K562 (cell line): ENCODE measurements around the gene SCRN2. TPM values are rescaled to one million over a fixed set of nuclear protein-coding genes. Genes with fewer than 3 reads are reported as not detected.
A peak's percentile ranks its signal among the peaks of the same experiment; 100 is the strongest.

Experiments used
- ARID2 ChIP-seq: fragments of 450-650 bp; IDR thresholded peaks from 2 replicates; pipeline ENCODE4 v1.6.1; 2017; ENCODE audit warnings: antibody characterized with exemption, mild to moderate bottlenecking
- BRD4 ChIP-seq: fragments of 200-600 bp; sonication (generic); IDR thresholded peaks from 2 replicates; pipeline ENCODE4 v1.6.1; 2017; ENCODE audit warnings: inconsistent platforms
- BRD9 ChIP-seq: fragments of 450-650 bp; IDR thresholded peaks from 2 replicates; pipeline ENCODE4 v1.6.1; 2018; ENCODE audit warnings: low read depth; ENCODE audit not compliant: partially characterized antibody
- CBFA2T3 ChIP-seq: fragments of 450-650 bp; IDR thresholded peaks from 2 replicates; pipeline ENCODE4 v1.6.1; 2017
- ETS1 ChIP-seq: conservative IDR thresholded peaks from 2 replicates; pipeline ENCODE4 v1.6.1; 2011; ENCODE audit warnings: low read depth, mild to moderate bottlenecking, low read length; ENCODE audit not compliant: control insufficient read depth
- EWSR1 ChIP-seq: fragments of 450-650 bp; IDR thresholded peaks from 2 replicates; pipeline ENCODE4 v1.6.1; 2018; ENCODE audit warnings: borderline replicate concordance, mild to moderate bottlenecking, low read depth, moderate library complexity; ENCODE audit not compliant: partially characterized antibody
- EZH2 ChIP-seq: IDR thresholded peaks from 2 replicates; pipeline ENCODE4 v1.6.1; 2012; ENCODE audit warnings: low read depth, mild to moderate bottlenecking, inconsistent platforms, low read length, borderline replicate concordance
- HDAC3 ChIP-seq: fragments of 450-650 bp; IDR thresholded peaks from 2 replicates; pipeline ENCODE4 v1.6.1; 2018; ENCODE audit warnings: borderline replicate concordance, mild to moderate bottlenecking, moderate library complexity; ENCODE audit not compliant: partially characterized antibody
- HDAC6 ChIP-seq: IDR thresholded peaks from 2 replicates; pipeline ENCODE4 v1.6.1; 2012; ENCODE audit warnings: low read depth, mild to moderate bottlenecking, control low read depth, inconsistent platforms, low read length, moderate library complexity
- HMG20B ChIP-seq: fragments of 250-450 bp; sonication (Bioruptor Pico); IDR thresholded peaks from 2 replicates; pipeline ENCODE4 v1.5.0; 2021; ENCODE audit warnings: mild to moderate bottlenecking
- IFI16 ChIP-seq: fragments of 250-450 bp; sonication (Bioruptor Pico); IDR thresholded peaks from 2 replicates; pipeline ENCODE4 v2.1.2; 2022; ENCODE audit warnings: mild to moderate bottlenecking, inconsistent platforms
- KHSRP ChIP-seq: fragments of 450-650 bp; IDR thresholded peaks from 2 replicates; pipeline ENCODE4 v1.6.1; 2017
- LEF1 ChIP-seq: fragments of 450-650 bp; IDR thresholded peaks from 2 replicates; pipeline ENCODE4 v1.6.1; 2016; ENCODE audit warnings: mild to moderate bottlenecking
- MAX ChIP-seq: sonication (generic); formaldehyde crosslinking; IDR thresholded peaks from 2 replicates; pipeline ENCODE4 v1.9.0; 2022; ENCODE audit warnings: mild to moderate bottlenecking, missing genetic modification reagents
- MITF ChIP-seq: IDR thresholded peaks from 2 replicates; pipeline ENCODE4 v1.6.1; 2014; ENCODE audit warnings: antibody characterized with exemption
- POU5F1 ChIP-seq: fragments of 150-350 bp; IDR thresholded peaks from 2 replicates; pipeline ENCODE4 v1.6.1; 2014; ENCODE audit warnings: borderline replicate concordance, low read length, low read depth, mild to moderate bottlenecking; ENCODE audit not compliant: partially characterized antibody
- SNAPC5 ChIP-seq: fragments of 250-450 bp; sonication (Bioruptor Pico); IDR thresholded peaks from 2 replicates; pipeline ENCODE4 v1.8.0; 2021; ENCODE audit warnings: moderate library complexity, mild to moderate bottlenecking, inconsistent platforms
- SNIP1 ChIP-seq: fragments of 450-650 bp; IDR thresholded peaks from 2 replicates; pipeline ENCODE4 v1.7.1; 2017; ENCODE audit warnings: low read depth, mild to moderate bottlenecking
- STAT6 ChIP-seq: sonication (generic); formaldehyde crosslinking; IDR thresholded peaks from 2 replicates; pipeline ENCODE4 v1.8.1; 2023; ENCODE audit warnings: mild to moderate bottlenecking, missing genetic modification reagents
- SUPT5H ChIP-seq: fragments of 450-650 bp; IDR thresholded peaks from 2 replicates; pipeline ENCODE4 v1.6.1; 2016
- TCF7L2 ChIP-seq: fragments of 150-350 bp; IDR thresholded peaks from 2 replicates; pipeline ENCODE4 v1.6.1; 2016; ENCODE audit warnings: low read depth, mild to moderate bottlenecking, low read length, moderate library complexity
- ZNF143 ChIP-seq: sonication (generic); formaldehyde crosslinking; IDR thresholded peaks from 2 replicates; pipeline ENCODE4 v1.9.0; 2022; ENCODE audit warnings: mild to moderate bottlenecking, missing genetic modification reagents
- ZNF354B ChIP-seq: fragments of 250-450 bp; sonication (Bioruptor Pico); IDR thresholded peaks from 2 replicates; pipeline ENCODE4 v1.4.0; 2020
- ZNF699 ChIP-seq: fragments of 250-450 bp; sonication (Bioruptor Pico); IDR thresholded peaks from 2 replicates; pipeline ENCODE4 v1.8.0; 2021; ENCODE audit warnings: mild to moderate bottlenecking, moderate library complexity; ENCODE audit not compliant: insufficient replicate concordance
- ZNF79 ChIP-seq: fragments of 250-450 bp; sonication (Bioruptor Pico); IDR thresholded peaks from 2 replicates; pipeline ENCODE4 v1.4.0; 2020; ENCODE audit warnings: low read depth, mild to moderate bottlenecking, moderate library complexity
- polyA plus RNA-seq, 8 experiments: library from polyadenylated mRNA; depleted of rRNA in 4 of 8; stranded (reverse) in 5 of 8; unstranded in 3 of 8; fragments of >200 nt; fragmentation: Nextera tagmentation in 2 of 8; fragmentation: Illumina TruSeq in 1 of 8; extraction: Ambion mirVana in 2 of 8; extraction: Trizol in 1 of 8; gene quantifications; 2 replicates each; pipeline versions ENCODE4 v1.2.1 to v1.2.3, GENCODE V29; 2011 to 2014; ENCODE audit warnings: inconsistent platforms in 1 of 8, missing spikeins in 1 of 8
- total RNA-seq, 7 experiments: library from RNA; depleted of rRNA in 6 of 7; stranded (reverse); fragments of >200 nt in 6 of 7; fragmentation: Illumina TruSeq in 2 of 7; extraction: Trizol in 2 of 7; gene quantifications; 2 replicates each; pipeline versions ENCODE4 v1.2.1 to v1.2.3, GENCODE V29; 2011 to 2021; ENCODE audit warnings: low replicate concordance in 1 of 7

Gene SCRN2
- total and polyA plus RNA-seq, 9 of the 15 experiments (the other 6 are each of a cell fraction or from before 2014, with no cell fraction given): 0.25 to 32.9 (median 13.6) TPM

- no peak for TF ChIP-seq ETS1
- TF ChIP-seq BRD4: no peak
- no peak for TF ChIP-seq POU5F1
- no peak for TF ChIP-seq ZNF143
- no peak for TF ChIP-seq ZNF699 (CRISPR knock-in tag)
- TF ChIP-seq TCF7L2: no peak
- TF ChIP-seq STAT6 (CRISPR knock-in tag): no peak
- TF ChIP-seq CBFA2T3: no peak
- TF ChIP-seq HDAC6: no peak
- TF ChIP-seq EZH2: no peak
- TF ChIP-seq EWSR1: no peak
- no peak for TF ChIP-seq HDAC3
- peak; percentile 99 for TF ChIP-seq ARID2
- TF ChIP-seq HMG20B (CRISPR knock-in tag): no peak
- no peak for TF ChIP-seq IFI16
- no peak for TF ChIP-seq MAX (CRISPR knock-in tag)
- no peak for TF ChIP-seq MITF
- TF ChIP-seq ZNF354B (CRISPR knock-in tag): no peak
- TF ChIP-seq ZNF79 (CRISPR knock-in tag): no peak
- TF ChIP-seq SUPT5H: no peak
- TF ChIP-seq LEF1: no peak
- no peak for TF ChIP-seq KHSRP
- no peak for TF ChIP-seq BRD9
- TF ChIP-seq SNIP1: no peak
- no peak for TF ChIP-seq SNAPC5 (CRISPR knock-in tag)
These were observed 48.9 kb upstream of the SCRN2 start (continued) for GRCh38 chr17:47889734-47890529.
